H1 (cell line): ENCODE measurements around the gene ZNF836. TPM values are rescaled to one million over a fixed set of nuclear protein-coding genes. Genes with fewer than 3 reads are reported as not detected.

Experiments used
- CREB1 ChIP-seq: IDR thresholded peaks from 2 replicates; pipeline ENCODE4 v1.6.1; 2012; ENCODE audit warnings: inconsistent platforms
- CTBP2 ChIP-seq: IDR thresholded peaks from 2 replicates; pipeline ENCODE4 v1.7.0; 2011; ENCODE audit warnings: borderline replicate concordance, mild to moderate bottlenecking, moderate library complexity, mixed read lengths, low read length; ENCODE audit not compliant: insufficient read depth, insufficient read length
- SP2 ChIP-seq: IDR thresholded peaks from 2 replicates; pipeline ENCODE4 v1.6.1; 2012; ENCODE audit warnings: mild to moderate bottlenecking, low read length, inconsistent platforms
- TAF1 ChIP-seq: IDR thresholded peaks from 2 replicates; pipeline ENCODE4 v1.6.1; 2011; ENCODE audit warnings: mild to moderate bottlenecking, low read depth, low read length
- polyA plus RNA-seq, 7 experiments: library from polyadenylated mRNA; depleted of rRNA in 3 of 7; stranded (reverse) in 5 of 7; unstranded in 2 of 7; fragments of >200 nt in 5 of 7; fragments of 200-250 nt in 2 of 7; gene quantifications; 1 replicate in 5 of 7; 2 replicates in 1 of 7; 4 replicates in 1 of 7; pipeline versions ENCODE4 v1.2.1 to v1.2.3, GENCODE V29; 2011 to 2013; ENCODE audit warnings: missing spikeins in 2 of 7, mixed read lengths in 2 of 7
- total RNA-seq: library from RNA; stranded (reverse); fragmentation: NEBNext Ultra II Directional; extraction: Animal tissue kit (Norgen Biotek cat#: 25700); gene quantifications from 2 replicates; pipeline ENCODE4 v1.2.1, GENCODE V29; 2021

Gene ZNF836
- total and polyA plus RNA-seq, 2 of the 8 experiments (the other 6 are each of a cell fraction or from before 2014, with no cell fraction given): 5.6 to 27.2 TPM

GRCh38 chr19:52115526-52116053 is 55.8 kb downstream of the ZNF836 start (continued):
- TF ChIP-seq TAF1 (no peak), SP2 (no peak), CTBP2 (no peak), CREB1 (no peak)
